Caco-2 (cell line): ENCODE results near the gene SEPTIN10. TPM values are rescaled to one million over a fixed set of nuclear protein-coding genes. Genes with fewer than 3 reads are reported as not detected.

Source experiments
- BruUV-seq: library from RNA; stranded (reverse); fragments of 400-500 nt; replicated peaks from 2 replicates; lab custom pipeline; 2021; lab: Mats Ljungman, UMichigan
- CTCF ChIA-PET: fragments of 300-600 bp; sonication (Branson Sonifier 250); formaldehyde crosslinking; loops from one replicate; lab custom pipeline; 2022; ENCODE audit warnings: antibody characterized with exemption; lab: Charles Lee
- POLR2A ChIA-PET: fragments of 300-600 bp; sonication (Branson Sonifier 250); formaldehyde crosslinking; loops from one replicate; lab custom pipeline; 2022; ENCODE audit warnings: antibody characterized with exemption; lab: Charles Lee
- DNase-seq, 2 experiments: peaks; one replicate each; pipeline versions ENCODE4 v3.0.0 to v3.0.0-alpha.2; 2020 to 2022
- H3K27me3 ChIP-seq: replicated peaks from 2 replicates; pipeline ENCODE4 v1.6.0; 2011; ENCODE audit warnings: low read length; ENCODE audit not compliant: control insufficient read depth, insufficient read depth
- H3K36me3 ChIP-seq: 2 replicates; pipeline ENCODE4 v1.5.1; 2011; ENCODE audit warnings: low read length; ENCODE audit not compliant: control insufficient read depth, insufficient read depth
- H3K4me1 ChIP-seq: fragments of 250-450 bp; sonication (Bioruptor Pico); 2 replicates; pipeline ENCODE4 v1.5.1; 2020; ENCODE audit warnings: mild to moderate bottlenecking
- H3K4me3 ChIP-seq: 2 replicates; pipeline ENCODE4 v1.5.1; 2011; ENCODE audit warnings: low read depth, mild to moderate bottlenecking, control low read depth, low read length
- H3K9me3 ChIP-seq: fragments of 250-450 bp; sonication (Bioruptor Pico); 2 replicates; pipeline ENCODE4 v1.5.1; 2020; ENCODE audit warnings: mild to moderate bottlenecking, moderate library complexity
- H3K27ac Mint-ChIP-seq: one replicate; pipeline ENCODE4 v1.8.0; 2022; ENCODE audit warnings: mixed read lengths; ENCODE audit not compliant: unreplicated experiment
- H3K27me3 Mint-ChIP-seq: one replicate; pipeline ENCODE4 v1.8.0; 2022; ENCODE audit warnings: mixed read lengths; ENCODE audit not compliant: insufficient read depth, unreplicated experiment
- H3K36me3 Mint-ChIP-seq: one replicate; pipeline ENCODE4 v1.8.0; 2022; ENCODE audit warnings: mild to moderate bottlenecking, mixed read lengths; ENCODE audit not compliant: insufficient read depth, unreplicated experiment
- H3K4me1 Mint-ChIP-seq: one replicate; pipeline ENCODE4 v1.8.0; 2022; ENCODE audit warnings: low read depth, mixed read lengths; ENCODE audit not compliant: unreplicated experiment
- H3K4me3 Mint-ChIP-seq: one replicate; pipeline ENCODE4 v1.8.0; 2022; ENCODE audit warnings: mild to moderate bottlenecking, moderate library complexity, mixed read lengths; ENCODE audit not compliant: unreplicated experiment
- H3K9me3 Mint-ChIP-seq: one replicate; pipeline ENCODE4 v1.8.0; 2022; ENCODE audit warnings: mixed read lengths; ENCODE audit not compliant: unreplicated experiment
- intact Hi-C: fragments of 100-400 bp; cut with micrococcal nuclease; formaldehyde crosslinking; loops from one replicate; pipeline ENCODE4 v1.10.0; 2022; ENCODE audit not compliant: unreplicated experiment
- total RNA-seq: library from RNA; stranded (reverse); gene quantifications from 2 replicates; pipeline ENCODE4 v1.2.3, GENCODE V29; 2022
- TF ChIP-seq, protein P1 (sequence below), 2 experiments: fragments of 200-600 bp in 1 of 2; IDR thresholded peaks; 1 replicate in 1 of 2; 2 replicates in 1 of 2; pipeline versions ENCODE4 v1.5.1 to v1.8.0; 2011 to 2022; ENCODE audit warnings: antibody characterized with exemption in 1 of 2, control low read depth in 1 of 2, inconsistent platforms in 1 of 2, low read depth in 1 of 2, low read length in 1 of 2, mild to moderate bottlenecking in 1 of 2, moderate library complexity in 1 of 2; ENCODE audit not compliant: insufficient read depth in 1 of 2, severe bottlenecking in 1 of 2, unreplicated experiment in 1 of 2

Gene SEPTIN10
- total RNA-seq, 1 experiment from 2014 or later, result 83.7 TPM

DNA sequence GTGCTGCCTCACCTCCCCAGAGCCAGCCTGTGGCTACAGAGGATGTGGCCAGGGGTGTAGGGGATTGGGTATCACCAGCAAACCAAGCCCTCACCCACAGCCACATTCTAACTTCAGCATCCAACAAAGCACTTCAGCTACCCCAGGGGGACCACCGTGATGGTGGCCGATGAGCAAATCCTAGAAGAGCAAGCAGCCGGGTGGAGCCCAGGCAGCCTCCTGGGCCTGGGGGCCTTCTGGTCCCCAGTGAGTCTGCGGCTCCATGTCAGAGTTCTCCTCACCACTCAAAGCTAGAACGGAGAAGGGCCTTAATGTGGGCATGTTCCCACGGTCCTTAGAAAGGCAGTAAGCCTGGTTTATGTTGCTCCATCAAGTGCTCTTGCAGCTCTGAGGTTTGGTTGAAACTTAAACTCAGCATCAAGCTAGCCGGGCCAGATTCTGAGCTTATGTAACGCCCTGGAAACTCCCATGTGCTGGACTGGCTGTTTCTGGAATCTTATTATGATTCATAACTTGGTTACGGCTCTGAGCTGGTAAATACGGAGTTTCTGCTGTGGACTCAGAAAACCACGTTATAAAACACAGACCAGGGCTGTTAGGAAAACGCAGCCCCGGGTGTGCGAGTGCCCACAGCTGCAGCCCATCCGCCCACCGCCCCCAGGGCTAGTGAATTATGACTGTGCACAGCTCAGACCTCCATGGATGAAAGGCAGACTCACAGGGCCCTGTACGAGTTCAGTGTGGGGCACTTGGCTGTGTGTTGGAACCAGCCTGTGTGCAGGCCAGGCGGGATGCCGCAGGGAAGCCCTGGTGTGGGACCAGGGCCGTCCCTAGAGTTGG is 99.8 kb downstream of the SEPTIN10 start:
- ChIA-PET CTCF (interaction anchor here (0.5 kb wide), 1 partner anchor 30 kb away, joined by 5 read pairs; no protein-coding TSS in a partner anchor), POLR2A (no interaction called here)
- no peak overlapping the region for H3K27ac Mint-ChIP-seq
- H3K9me3 ChIP-seq, result no peaks in the 10 kb centered on the region
- no peak overlapping the region for H3K4me3 ChIP-seq
- TF ChIP-seq, protein P1, sequence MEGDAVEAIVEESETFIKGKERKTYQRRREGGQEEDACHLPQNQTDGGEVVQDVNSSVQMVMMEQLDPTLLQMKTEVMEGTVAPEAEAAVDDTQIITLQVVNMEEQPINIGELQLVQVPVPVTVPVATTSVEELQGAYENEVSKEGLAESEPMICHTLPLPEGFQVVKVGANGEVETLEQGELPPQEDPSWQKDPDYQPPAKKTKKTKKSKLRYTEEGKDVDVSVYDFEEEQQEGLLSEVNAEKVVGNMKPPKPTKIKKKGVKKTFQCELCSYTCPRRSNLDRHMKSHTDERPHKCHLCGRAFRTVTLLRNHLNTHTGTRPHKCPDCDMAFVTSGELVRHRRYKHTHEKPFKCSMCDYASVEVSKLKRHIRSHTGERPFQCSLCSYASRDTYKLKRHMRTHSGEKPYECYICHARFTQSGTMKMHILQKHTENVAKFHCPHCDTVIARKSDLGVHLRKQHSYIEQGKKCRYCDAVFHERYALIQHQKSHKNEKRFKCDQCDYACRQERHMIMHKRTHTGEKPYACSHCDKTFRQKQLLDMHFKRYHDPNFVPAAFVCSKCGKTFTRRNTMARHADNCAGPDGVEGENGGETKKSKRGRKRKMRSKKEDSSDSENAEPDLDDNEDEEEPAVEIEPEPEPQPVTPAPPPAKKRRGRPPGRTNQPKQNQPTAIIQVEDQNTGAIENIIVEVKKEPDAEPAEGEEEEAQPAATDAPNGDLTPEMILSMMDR (IDR thresholded peaks at IDR 0.05; ENCODE audit: insufficient read depth in 1 of 2, low read depth in 1 of 2, low read length in 1 of 2, severe bottlenecking in 1 of 2, unreplicated experiment in 1 of 2), result no peak
- no TSS peak for BruUV-seq
- H3K4me3 Mint-ChIP-seq, result no peak overlapping the region
- intact Hi-C loops, result loop anchor here (5.0 kb wide), 1 partner anchor 92 kb away; no protein-coding TSS in a partner anchor
- no peak for DNase-seq
- no peaks in the 10 kb centered on the region for H3K27me3 Mint-ChIP-seq
- H3K4me1 Mint-ChIP-seq, result no peaks in the 10 kb centered on the region
- H3K27me3 ChIP-seq, result no peaks in the 10 kb centered on the region
- H3K36me3 Mint-ChIP-seq, result no peaks in the 10 kb centered on the region
- no peaks in the 10 kb centered on the region for H3K9me3 Mint-ChIP-seq
- H3K36me3 ChIP-seq, result no peaks in the 10 kb centered on the region
- H3K4me1 ChIP-seq, result peaks cover 3% of the 10 kb centered on the region; the same call in 1 of the 2 replicates

DNA sequence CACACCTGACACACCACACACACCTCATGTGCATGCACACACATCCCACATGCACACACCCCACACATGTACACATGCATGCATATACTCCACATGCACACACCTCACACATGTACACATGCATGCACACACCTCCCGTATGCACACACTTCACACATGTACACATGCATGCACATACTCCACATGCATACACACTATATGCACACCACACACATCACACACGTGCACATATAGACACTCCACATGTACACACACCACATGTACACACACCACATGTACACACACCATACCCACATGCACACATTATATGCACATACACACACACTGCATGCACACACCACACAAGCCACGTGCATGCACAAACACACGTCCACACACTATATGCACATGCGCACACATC is 100.5 kb downstream of the SEPTIN10 start:
- no TSS peak for BruUV-seq
- TF ChIP-seq, protein P1 (IDR thresholded peaks at IDR 0.05; ENCODE audit: insufficient read depth in 1 of 2, low read depth in 1 of 2, low read length in 1 of 2, severe bottlenecking in 1 of 2, unreplicated experiment in 1 of 2), result no peak
- Histone ChIP-seq H3K27me3 (no peaks in the 10 kb centered on the region), H3K9me3 (no peaks in the 10 kb centered on the region), H3K4me3 (no peak overlapping the region), H3K4me1 (peaks cover 3% of the 10 kb centered on the region; the same call in 1 of the 2 replicates), H3K36me3 (no peaks in the 10 kb centered on the region)
- no peaks in the 10 kb centered on the region for H3K36me3 Mint-ChIP-seq
- CTCF ChIA-PET, result no interaction called here
- H3K4me3 Mint-ChIP-seq, result no peak overlapping the region
- H3K4me1 Mint-ChIP-seq, result no peaks in the 10 kb centered on the region
- POLR2A ChIA-PET, result no interaction called here
- intact Hi-C loops, result loop anchor here (5.0 kb wide), 1 partner anchor 91 kb away; no protein-coding TSS in a partner anchor
- no peak overlapping the region for H3K27ac Mint-ChIP-seq
- no peaks in the 10 kb centered on the region for H3K9me3 Mint-ChIP-seq
- no peak for DNase-seq
- H3K27me3 Mint-ChIP-seq, result no peaks in the 10 kb centered on the region

DNA sequence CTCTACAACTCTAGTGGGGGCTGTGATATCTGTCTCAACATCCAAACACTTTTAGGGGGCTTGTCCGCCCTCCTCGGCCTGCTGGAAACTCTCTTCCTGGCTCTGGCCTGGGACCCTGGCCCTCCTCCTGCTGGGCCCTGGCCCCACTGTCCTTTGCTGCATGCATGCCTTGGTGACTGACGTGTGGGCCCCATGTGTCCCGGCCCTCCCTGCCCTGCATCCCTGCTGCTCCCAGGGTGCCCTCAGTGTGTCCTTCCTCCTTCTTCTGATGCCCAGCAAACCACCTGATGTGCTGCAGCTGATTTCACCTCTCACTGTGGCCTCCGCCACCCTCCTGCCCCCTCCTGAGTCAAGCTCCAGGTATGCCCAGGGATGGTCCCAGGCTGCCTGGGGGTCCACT is 101.7 kb downstream of the SEPTIN10 start:
- Mint-ChIP-seq H3K36me3 (no peaks in the 10 kb centered on the region), H3K4me3 (no peak overlapping the region), H3K4me1 (no peaks in the 10 kb centered on the region), H3K9me3 (no peaks in the 10 kb centered on the region), H3K27ac (no peak overlapping the region), H3K27me3 (no peaks in the 10 kb centered on the region)
- POLR2A ChIA-PET, result no interaction called here
- Histone ChIP-seq H3K4me3 (no peak overlapping the region), H3K4me1 (peaks cover 3% of the 10 kb centered on the region; the same call in 1 of the 2 replicates), H3K36me3 (no peaks in the 10 kb centered on the region), H3K9me3 (no peaks in the 10 kb centered on the region), H3K27me3 (no peaks in the 10 kb centered on the region)
- CTCF ChIA-PET, result interaction anchor here (0.6 kb wide), 1 partner anchor 189 kb away, joined by 3 read pairs; no protein-coding TSS in a partner anchor
- intact Hi-C loops, result loop anchor here (5.0 kb wide), 1 partner anchor 90 kb away; no protein-coding TSS in a partner anchor
- no peak for DNase-seq
- TF ChIP-seq, protein P1 (IDR thresholded peaks at IDR 0.05; ENCODE audit: insufficient read depth in 1 of 2, low read depth in 1 of 2, low read length in 1 of 2, severe bottlenecking in 1 of 2, unreplicated experiment in 1 of 2), result no peak
- no TSS peak for BruUV-seq
